EL (cell line): ENCODE data around the gene ZNF569.
A peak's percentile ranks its signal among the peaks of the same experiment; 100 is the strongest.
"Not testable (repeated sequence)": the region's sequence is repeated elsewhere in the genome, so short reads cannot be mapped to it uniquely, and the experiment has no call there.

Source experiments
- DNase-seq: peaks from one replicate; pipeline ENCODE4 v3.0.0-alpha.2; 2016

Gene ZNF569

GRCh38 chr19:37466798-37467607, at the start of gene ZNF569:
ZNF569 (minus strand) TSS chr19:37467444; CDS start chr19:37444921, 22,523 bp downstream.
- peak; percentile 92 for DNase-seq

GRCh38 chr19:37513397-37513796, 46.2 kb upstream of the ZNF569 start:
- DNase-seq, result no peak

GRCh38 chr19:37511821-37512220, 44.6 kb upstream of the ZNF569 start:
- DNase-seq, result no peak

- DNase-seq, result no peak
These were observed 43.9 kb upstream of the ZNF569 start for GRCh38 chr19:37511186-37511585.

GRCh38 chr19:37507167-37507464, 39.9 kb upstream of the ZNF569 start:
- no peak for DNase-seq

- peak; percentile 45 for DNase-seq
These were observed 39.3 kb upstream of the ZNF569 start, which contains the start of gene ZNF793 for GRCh38 chr19:37506387-37507166. ZNF793 (plus strand) TSS chr19:37506939; CDS start chr19:37523440, 16,501 bp downstream.

- DNase-seq, result no peak
These were observed 38.7 kb upstream of the ZNF569 start for GRCh38 chr19:37505958-37506386.

GRCh38 chr19:37492213-37492612, 25.0 kb upstream of the ZNF569 start:
- no peak for DNase-seq

- no peak for DNase-seq
These were observed 17.3 kb upstream of the ZNF569 start for GRCh38 chr19:37484406-37485168.

- no peak for DNase-seq
These were observed 4.9 kb upstream of the ZNF569 start for GRCh38 chr19:37472165-37472564.

- DNase-seq, result no peak
These were observed 3.0 kb upstream of the ZNF569 start for GRCh38 chr19:37470216-37470615.

- peak; percentile 86 for DNase-seq
These were observed 1.9 kb upstream of the ZNF569 start, which contains the start of gene ZNF570 for GRCh38 chr19:37468961-37469777. ZNF570 (plus strand) TSS chr19:37469356; CDS start chr19:37470355, 999 bp downstream.

- DNase-seq, result no peak
These were observed 405 bp upstream of the ZNF569 start for GRCh38 chr19:37467608-37468090.

- DNase-seq, result no peak
These were observed 907 bp downstream of the ZNF569 start for GRCh38 chr19:37466277-37466797.

- no peak for DNase-seq
These were observed 14.6 kb downstream of the ZNF569 start for GRCh38 chr19:37452500-37453245.

- DNase-seq, result no peak
These were observed 53.7 kb downstream of the ZNF569 start for GRCh38 chr19:37413313-37414084.

- no peak for DNase-seq
These were observed 54.5 kb downstream of the ZNF569 start for GRCh38 chr19:37412700-37413099.

- DNase-seq, result not testable (repeated sequence)
These were observed 61.0 kb downstream of the ZNF569 start for GRCh38 chr19:37406140-37406846.

GRCh38 chr19:37403403-37403802, 63.8 kb downstream of the ZNF569 start:
- DNase-seq, result no peak

GRCh38 chr19:37401078-37401477, 66.2 kb downstream of the ZNF569 start:
- no peak for DNase-seq
